ENCODE data around the gene BCKDHB. TPM values are rescaled to one million over a fixed set of nuclear protein-coding genes. Genes with fewer than 3 reads are reported as not detected.

Gene BCKDHB
- total RNA-seq, 4 donors from 2014 or later = 7.8 to 17.1 (median 11.1) TPM

DNA sequence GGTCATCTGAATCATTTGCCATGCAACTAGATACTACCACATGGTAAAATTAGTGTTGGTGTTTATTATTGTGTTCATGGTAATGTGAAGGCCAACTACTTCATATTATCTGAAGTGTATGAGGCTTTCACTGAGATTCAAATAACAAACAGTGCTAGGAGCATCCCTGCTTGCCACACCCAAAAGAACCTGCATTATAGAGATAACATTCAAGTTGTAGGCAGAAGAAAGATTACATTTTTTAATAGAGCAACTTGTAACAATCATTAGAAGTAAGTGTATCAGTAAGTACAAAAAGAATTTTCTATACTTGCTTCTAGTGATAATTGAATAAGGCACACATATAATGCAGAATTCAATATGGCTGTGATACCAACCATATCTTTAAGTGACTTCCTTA is 49.8 kb downstream of the BCKDHB start:
- no peak for DNase-seq (ENCODE audit: low spot score in 2 of 2)
- no peak overlapping the region for H3K4me3 ChIP-seq (ENCODE audit: low read depth, poor library complexity, severe bottlenecking)
- intact Hi-C loops (cut with DNase I; ENCODE audit: low total_unique reads) = no loop called here
- no peak for TF ChIP-seq POLR2A (IDR thresholded peaks at IDR 0.05)
- TF ChIP-seq, protein P1, sequence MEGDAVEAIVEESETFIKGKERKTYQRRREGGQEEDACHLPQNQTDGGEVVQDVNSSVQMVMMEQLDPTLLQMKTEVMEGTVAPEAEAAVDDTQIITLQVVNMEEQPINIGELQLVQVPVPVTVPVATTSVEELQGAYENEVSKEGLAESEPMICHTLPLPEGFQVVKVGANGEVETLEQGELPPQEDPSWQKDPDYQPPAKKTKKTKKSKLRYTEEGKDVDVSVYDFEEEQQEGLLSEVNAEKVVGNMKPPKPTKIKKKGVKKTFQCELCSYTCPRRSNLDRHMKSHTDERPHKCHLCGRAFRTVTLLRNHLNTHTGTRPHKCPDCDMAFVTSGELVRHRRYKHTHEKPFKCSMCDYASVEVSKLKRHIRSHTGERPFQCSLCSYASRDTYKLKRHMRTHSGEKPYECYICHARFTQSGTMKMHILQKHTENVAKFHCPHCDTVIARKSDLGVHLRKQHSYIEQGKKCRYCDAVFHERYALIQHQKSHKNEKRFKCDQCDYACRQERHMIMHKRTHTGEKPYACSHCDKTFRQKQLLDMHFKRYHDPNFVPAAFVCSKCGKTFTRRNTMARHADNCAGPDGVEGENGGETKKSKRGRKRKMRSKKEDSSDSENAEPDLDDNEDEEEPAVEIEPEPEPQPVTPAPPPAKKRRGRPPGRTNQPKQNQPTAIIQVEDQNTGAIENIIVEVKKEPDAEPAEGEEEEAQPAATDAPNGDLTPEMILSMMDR (IDR thresholded peaks at IDR 0.05) = no peak

DNA sequence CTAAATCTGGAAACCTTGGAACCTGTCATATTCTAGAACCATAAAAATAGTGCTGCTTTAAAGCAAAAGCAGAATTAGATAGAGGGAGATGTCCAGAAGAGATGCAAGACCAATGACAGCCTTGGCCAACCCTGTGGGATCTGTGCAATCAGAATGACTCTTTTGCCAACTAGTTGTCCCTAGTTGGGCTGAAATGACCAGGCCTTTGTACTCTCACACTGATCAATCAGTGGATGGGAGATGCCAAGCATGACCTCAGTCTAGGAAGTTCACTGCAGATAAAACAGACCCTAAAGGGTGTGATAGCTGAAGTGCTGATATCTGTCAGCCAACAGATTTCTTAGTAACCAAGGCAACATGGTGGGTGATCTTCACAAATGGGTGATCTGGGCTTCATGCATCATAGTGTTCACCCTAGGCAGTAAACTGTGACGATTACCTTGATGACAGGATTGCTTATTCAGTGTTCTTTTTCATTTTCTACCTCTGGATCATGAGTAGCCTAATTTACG is 52.1 kb downstream of the BCKDHB start:
- 80 to 90% methylated on average over 2 of the region's 2 CpGs for WGBS, 2 donors
- DNase-seq (ENCODE audit: low spot score in 2 of 2) = no peak
- no peak overlapping the region for H3K4me3 ChIP-seq (ENCODE audit: low read depth, poor library complexity, severe bottlenecking)
- no peak for TF ChIP-seq POLR2A (IDR thresholded peaks at IDR 0.05)
- TF ChIP-seq, protein P1 (IDR thresholded peaks at IDR 0.05) = no peak
- intact Hi-C loops (cut with DNase I; ENCODE audit: low total_unique reads) = no loop called here

DNA sequence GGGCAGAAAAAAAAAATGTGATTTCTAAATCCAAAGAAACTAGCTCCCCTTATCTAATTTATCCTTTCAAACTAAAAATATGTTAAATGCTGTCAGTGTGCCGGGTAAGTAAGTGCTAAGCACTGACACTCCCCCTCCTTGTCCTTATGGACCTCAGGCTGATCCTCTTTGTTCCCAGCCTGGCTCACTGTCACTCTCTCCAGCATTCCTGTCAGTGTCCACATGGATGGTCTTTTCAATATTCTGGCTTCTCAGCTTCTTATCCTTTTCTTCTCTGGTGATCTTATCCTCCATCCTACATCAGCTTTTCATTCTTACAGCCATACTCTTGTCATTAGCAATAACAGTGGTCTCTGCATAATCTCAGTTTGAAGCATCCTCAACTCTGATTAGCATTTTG is 55.0 kb downstream of the BCKDHB start:
- intact Hi-C loops (cut with DNase I; ENCODE audit: low total_unique reads) = no loop called here
- 98 to 100% methylated on average over 1 of the region's 1 CpG for WGBS, 2 donors
- no peak for DNase-seq (ENCODE audit: low spot score in 2 of 2)
- H3K4me3 ChIP-seq (ENCODE audit: low read depth, poor library complexity, severe bottlenecking) = no peak overlapping the region
- no peak for TF ChIP-seq POLR2A (IDR thresholded peaks at IDR 0.05)
- TF ChIP-seq, protein P1 (IDR thresholded peaks at IDR 0.05) = no peak

DNA sequence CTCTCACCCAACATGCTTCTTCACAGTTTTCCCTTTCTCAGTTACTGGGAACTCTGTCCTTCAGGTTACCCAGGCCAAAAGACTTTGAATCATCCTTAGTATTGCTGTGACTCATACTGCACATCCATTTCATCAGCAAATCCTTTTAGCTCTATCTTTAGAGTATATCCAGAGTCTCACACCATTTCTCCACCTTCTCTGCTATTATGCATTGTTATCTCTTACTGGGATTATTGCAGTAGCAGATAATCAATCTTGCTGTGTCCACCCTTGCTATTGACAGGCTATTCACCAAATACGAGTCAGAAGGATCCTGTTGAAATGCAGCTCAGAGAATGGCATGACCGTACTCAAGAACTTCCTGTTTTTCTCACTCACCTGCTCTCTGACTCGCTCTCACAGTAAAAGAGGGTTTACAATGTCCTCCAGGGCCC is 57.3 kb downstream of the BCKDHB start:
- 49 to 55% methylated on average over 3 of the region's 3 CpGs for WGBS, 2 donors
- no peak for TF ChIP-seq POLR2A (IDR thresholded peaks at IDR 0.05)
- TF ChIP-seq, protein P1 (IDR thresholded peaks at IDR 0.05) = no peak
- H3K4me3 ChIP-seq (ENCODE audit: low read depth, poor library complexity, severe bottlenecking) = no peak overlapping the region
- intact Hi-C loops (cut with DNase I; ENCODE audit: low total_unique reads) = no loop called here
- no peak for DNase-seq (ENCODE audit: low spot score in 2 of 2)

DNA sequence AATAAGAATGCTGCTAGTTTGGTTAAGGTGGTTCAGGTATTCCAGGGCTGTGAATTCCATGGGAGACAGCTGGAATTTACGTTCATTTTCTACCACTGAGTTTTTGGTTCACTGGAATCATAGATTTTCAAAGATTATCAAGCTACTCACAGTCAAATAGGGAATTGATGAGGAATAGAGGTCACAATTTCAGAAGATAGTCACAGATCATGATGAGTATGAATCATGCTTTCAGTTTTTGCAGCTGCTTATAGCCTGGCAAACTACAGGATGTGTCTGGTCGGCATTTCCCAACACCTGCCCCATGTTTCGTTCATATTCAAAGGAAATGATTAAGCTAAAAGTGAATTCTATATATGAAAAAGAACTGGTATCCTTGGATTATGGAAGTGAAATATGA is 58.7 kb downstream of the BCKDHB start:
- 61 to 65% methylated on average over 3 of the region's 3 CpGs for WGBS, 2 donors
- TF ChIP-seq POLR2A (IDR thresholded peaks at IDR 0.05) = no peak
- TF ChIP-seq, protein P1 (IDR thresholded peaks at IDR 0.05) = no peak
- intact Hi-C loops (cut with DNase I; ENCODE audit: low total_unique reads) = no loop called here
- H3K4me3 ChIP-seq (ENCODE audit: low read depth, poor library complexity, severe bottlenecking) = no peak overlapping the region
- DNase-seq (ENCODE audit: low spot score in 2 of 2) = no peak

DNA sequence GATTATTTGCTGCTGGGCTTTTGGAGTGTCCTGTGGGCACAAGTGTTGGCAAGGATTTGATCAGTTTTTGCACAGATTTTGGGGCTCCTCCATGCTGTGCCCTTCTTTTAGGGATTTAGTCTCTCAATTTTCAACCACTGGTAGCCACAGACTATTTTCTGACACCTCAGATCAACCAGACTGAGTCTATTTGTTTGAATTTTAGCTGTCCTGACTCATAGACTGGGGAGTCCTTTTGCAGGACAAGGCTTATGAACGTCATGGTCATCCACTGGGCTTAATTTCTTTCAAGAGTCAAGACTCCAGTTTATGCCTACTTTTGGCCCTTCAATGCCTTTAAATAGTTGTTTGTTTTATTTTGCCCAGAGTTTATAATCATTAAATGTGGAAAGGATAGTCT is 59.3 kb downstream of the BCKDHB start:
- TF ChIP-seq, protein P1 (IDR thresholded peaks at IDR 0.05) = no peak
- no peak for TF ChIP-seq POLR2A (IDR thresholded peaks at IDR 0.05)
- intact Hi-C loops (cut with DNase I; ENCODE audit: low total_unique reads) = no loop called here
- DNase-seq (ENCODE audit: low spot score in 2 of 2) = no peak
- WGBS, 2 donors = 90 to 100% methylated on average over 1 of the region's 1 CpG
- no peak overlapping the region for H3K4me3 ChIP-seq (ENCODE audit: low read depth, poor library complexity, severe bottlenecking)

Measured in lower leg skin (tissue), 4 donors.